ENCODE measurements around the gene SEC61B. TPM values are rescaled to one million over a fixed set of nuclear protein-coding genes. Genes with fewer than 3 reads are reported as not detected.
A peak's percentile ranks its signal among the peaks of the same experiment; 100 is the strongest.

Gene SEC61B
- total RNA-seq, 4 donors from 2014 or later: 62.5 to 84.0 (median 73.5) TPM

GRCh38 chr9:99257723-99258389 is 35.8 kb downstream of the SEC61B start:
- Histone ChIP-seq H3K9me3 (no peaks in the 10 kb centered on the region), H3K27me3 (no peaks in the 10 kb centered on the region), H3K27ac (no peak overlapping the region), H3K4me3 (no peak overlapping the region), H3K4me1 (peaks cover 0 to 23% (median 5%) of the 10 kb centered on the region in 3 donors), H3K36me3 (no peaks in the 10 kb centered on the region)
- no peak for ATAC-seq
- TF ChIP-seq CTCF (IDR thresholded peaks at IDR 0.05): no peak
- no peak for TF ChIP-seq EP300 (IDR thresholded peaks at IDR 0.05)
- no peak for TF ChIP-seq POLR2AphosphoS5 (IDR thresholded peaks at IDR 0.05)
- no peak for TF ChIP-seq POLR2A (IDR thresholded peaks at IDR 0.05)
- WGBS, 2 donors (ENCODE audit: low coverage in 1 of 2): 100% methylated on average over 1 of the region's 8 CpGs; no CpG with 5 or more reads in 1 of the 2 donors

- H3K27ac ChIP-seq: peak overlapping the region; percentile 6 to 79 (median 72)
- WGBS, 2 donors (ENCODE audit: low coverage in 1 of 2): 0 to 12% methylated on average over 4 to 5 of the region's 27 CpGs
- peak; percentile 92 for ATAC-seq
Observed at GRCh38 chr9:99259231-99259918, 37.3 kb downstream of the SEC61B start.

GRCh38 chr9:99261923-99262322 is 39.8 kb downstream of the SEC61B start:
- ATAC-seq: no peak
- Histone ChIP-seq H3K27ac (no peak overlapping the region), H3K4me3 (no peak overlapping the region), H3K27me3 (no peaks in the 10 kb centered on the region), H3K4me1 (peaks cover 0 to 28% (median 5%) of the 10 kb centered on the region in 3 donors), H3K9me3 (no peaks in the 10 kb centered on the region), H3K36me3 (no peaks in the 10 kb centered on the region)
- WGBS, 2 donors (ENCODE audit: low coverage in 1 of 2): 80 to 89% methylated on average over 2 of the region's 2 CpGs
- no peak for TF ChIP-seq EP300 (IDR thresholded peaks at IDR 0.05)
- no peak for TF ChIP-seq CTCF (IDR thresholded peaks at IDR 0.05)
- TF ChIP-seq POLR2AphosphoS5 (IDR thresholded peaks at IDR 0.05): no peak
- TF ChIP-seq POLR2A (IDR thresholded peaks at IDR 0.05): no peak

More at GRCh38 chr9:99259231-99259918, 37.3 kb downstream of the SEC61B start:
- Histone ChIP-seq H3K4me3 (peak overlapping the region; percentile 25 to 48), H3K4me1 (peaks cover 0 to 23% (median 5%) of the 10 kb centered on the region in 3 donors), H3K9me3 (no peaks in the 10 kb centered on the region), H3K27me3 (no peaks in the 10 kb centered on the region), H3K36me3 (no peaks in the 10 kb centered on the region)
- no peak for TF ChIP-seq CTCF (IDR thresholded peaks at IDR 0.05)
- peak; percentile 18 to 19 for TF ChIP-seq POLR2A (IDR thresholded peaks at IDR 0.05)
- no peak for TF ChIP-seq EP300 (IDR thresholded peaks at IDR 0.05)
- peak; percentile 32 for TF ChIP-seq POLR2AphosphoS5 (IDR thresholded peaks at IDR 0.05)

DNA sequence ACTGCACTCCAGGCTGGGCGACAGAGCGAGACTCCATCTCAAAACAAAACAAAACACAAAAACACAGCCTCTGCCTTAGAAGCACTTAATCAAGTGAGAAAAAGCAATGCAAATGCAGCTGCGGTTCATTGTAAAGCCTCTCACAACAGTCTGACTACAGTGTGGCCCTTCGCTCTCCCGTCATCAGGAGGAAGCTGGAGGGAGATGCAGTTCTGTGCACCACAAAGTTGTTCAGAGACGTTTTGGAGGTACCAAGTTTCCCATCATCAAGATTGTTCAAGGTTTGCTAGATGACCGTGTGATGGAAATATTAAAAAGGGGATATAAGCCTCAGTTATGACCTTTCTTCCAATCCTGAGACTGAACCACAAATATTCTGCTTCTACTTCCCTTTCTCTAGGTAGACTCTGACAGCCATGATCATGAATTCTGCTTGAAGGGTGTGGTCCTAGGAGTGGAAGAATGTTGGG is 40.9 kb downstream of the SEC61B start:
- Histone ChIP-seq H3K27me3 (no peaks in the 10 kb centered on the region), H3K4me3 (no peak overlapping the region), H3K4me1 (peaks cover 0 to 29% (median 5%) of the 10 kb centered on the region in 3 donors), H3K27ac (no peak overlapping the region), H3K36me3 (no peaks in the 10 kb centered on the region), H3K9me3 (no peaks in the 10 kb centered on the region)
- WGBS, 2 donors (ENCODE audit: low coverage in 1 of 2): 79 to 88% methylated on average over 2 to 7 of the region's 7 CpGs
- no peak for TF ChIP-seq POLR2A (IDR thresholded peaks at IDR 0.05)
- no peak for TF ChIP-seq POLR2AphosphoS5 (IDR thresholded peaks at IDR 0.05)
- no peak for TF ChIP-seq EP300 (IDR thresholded peaks at IDR 0.05)
- TF ChIP-seq CTCF (IDR thresholded peaks at IDR 0.05): no peak
- no peak for ATAC-seq
